ENCODE data around the gene SP110. TPM values are rescaled to one million over a fixed set of nuclear protein-coding genes. Genes with fewer than 3 reads are reported as not detected.
A peak's percentile ranks its signal among the peaks of the same experiment; 100 is the strongest.
"Not testable (repeated sequence)": the region's sequence is repeated elsewhere in the genome, so short reads cannot be mapped to it uniquely, and the experiment has no call there.

SP110 gene
- 100 to 1,000 TPM; 128 to 135 TPM for total RNA-seq

GRCh38 chr2:230219419-230220331 lies at the start of gene SP110:
Gene SP110 (minus strand): TSS chr2:230219984. CDS start chr2:230216927, 3,057 bp downstream.
- ATAC-seq: peak; percentile 93
- ChIA-PET CTCF (interaction anchor here (0.9 to 1.6 kb wide), 4 partner anchors 9 to 149 kb away, joined by 3 to 7 read pairs (median 4); partner anchors contain the start of gene SP140L), POLR2A (interaction anchor here (0.6 to 6.5 kb wide), 22 partner anchors 9 to 412 kb away, joined by 3 to 83 read pairs (median 5); partner anchors contain the start of genes SP100 and SP140L)
- peak within 1 kb of the TSS; percentile 99 for H3K4me3 Mint-ChIP-seq
- H3K27me3 Mint-ChIP-seq (ENCODE audit: low read depth): no peaks in the 10 kb centered on the region
- H3K36me3 Mint-ChIP-seq (ENCODE audit: low read depth): peaks cover 59% of the 10 kb centered on the region
- H3K4me1 Mint-ChIP-seq (ENCODE audit: low read depth): peaks cover 76% of the 10 kb centered on the region
- H3K9me3 Mint-ChIP-seq (ENCODE audit: insufficient read depth): no peaks in the 10 kb centered on the region
- peak; percentile 93 for DNase-seq
- H3K27ac Mint-ChIP-seq: peak within 1 kb of the TSS; percentile 96

- peaks cover 4% of the 10 kb centered on the region for H3K9me3 Mint-ChIP-seq (ENCODE audit: insufficient read depth)
- peak overlapping the region; percentile 9 for H3K27ac Mint-ChIP-seq
- peaks cover 39% of the 10 kb centered on the region for H3K4me1 Mint-ChIP-seq (ENCODE audit: low read depth)
- ChIA-PET CTCF (interaction anchor here (0.9 kb wide), 1 partner anchor 63 kb away, joined by 3 read pairs; no protein-coding TSS in a partner anchor), POLR2A (interaction anchor here (0.6 to 1.2 kb wide), 3 partner anchors 13 to 58 kb away, joined by 4 to 7 read pairs (median 5); partner anchors contain the start of gene SP140L)
- H3K4me3 Mint-ChIP-seq: no peak overlapping the region
- peaks cover 85% of the 10 kb centered on the region for H3K36me3 Mint-ChIP-seq (ENCODE audit: low read depth)
- H3K27me3 Mint-ChIP-seq (ENCODE audit: low read depth): no peaks in the 10 kb centered on the region
- DNase-seq (no peak), ATAC-seq (no peak)
Observed at GRCh38 chr2:230268606-230269243, 48.9 kb upstream of the SP110 start.

DNA sequence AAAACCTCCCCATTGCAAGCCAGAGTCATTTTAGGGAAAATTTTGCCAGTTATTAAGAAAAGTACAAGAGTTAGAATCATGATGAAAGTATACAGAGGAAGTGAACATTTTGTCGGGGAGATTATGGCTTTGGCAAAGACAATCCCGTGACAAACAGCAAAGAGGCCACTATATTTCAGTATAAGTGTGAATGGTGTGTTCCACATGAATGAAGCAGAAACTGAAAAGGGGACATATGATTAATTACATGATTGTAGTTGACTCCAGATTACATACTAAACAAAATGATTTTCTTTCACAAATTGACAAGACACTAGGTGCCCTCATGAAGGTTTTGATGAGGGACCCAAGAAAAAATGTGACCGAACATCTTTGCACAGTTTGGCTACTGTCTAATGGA lies 47.8 kb upstream of the SP110 start:
- DNase-seq (no peak), ATAC-seq (no peak)
- peaks cover 80% of the 10 kb centered on the region for H3K36me3 Mint-ChIP-seq (ENCODE audit: low read depth)
- ChIA-PET POLR2A (no interaction called here), CTCF (no interaction called here)
- peaks cover 50% of the 10 kb centered on the region for H3K4me1 Mint-ChIP-seq (ENCODE audit: low read depth)
- no peak overlapping the region for H3K4me3 Mint-ChIP-seq
- H3K9me3 Mint-ChIP-seq (ENCODE audit: insufficient read depth): peaks cover 4% of the 10 kb centered on the region
- no peak overlapping the region for H3K27ac Mint-ChIP-seq
- H3K27me3 Mint-ChIP-seq (ENCODE audit: low read depth): no peaks in the 10 kb centered on the region

DNA sequence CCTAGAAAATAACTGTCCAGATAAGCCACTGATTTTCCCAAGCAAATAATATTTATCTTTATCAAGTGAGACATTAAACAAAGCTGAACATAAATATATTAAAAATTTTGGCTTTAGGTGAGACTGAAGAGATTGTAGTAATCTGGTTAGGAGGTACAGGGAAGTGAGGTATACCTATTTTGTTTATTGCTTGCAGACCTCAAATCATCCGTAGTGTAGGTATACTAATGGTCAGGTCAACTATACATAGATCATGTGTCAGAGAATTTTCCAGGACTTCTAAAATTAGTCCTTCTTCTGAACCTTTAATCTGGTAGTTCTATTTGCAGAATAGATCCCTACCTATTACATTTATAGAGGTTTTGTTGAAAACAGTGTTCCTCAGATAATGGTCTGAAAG lies 47.3 kb upstream of the SP110 start:
- no peak overlapping the region for H3K4me3 Mint-ChIP-seq
- ChIA-PET CTCF (no interaction called here), POLR2A (interaction anchor here (0.5 kb wide), 1 partner anchor 1197 kb away, joined by 3 read pairs; no protein-coding TSS in a partner anchor)
- DNase-seq: no peak
- H3K4me1 Mint-ChIP-seq (ENCODE audit: low read depth): peaks cover 55% of the 10 kb centered on the region
- H3K27me3 Mint-ChIP-seq (ENCODE audit: low read depth): no peaks in the 10 kb centered on the region
- H3K27ac Mint-ChIP-seq: no peak overlapping the region
- peaks cover 4% of the 10 kb centered on the region for H3K9me3 Mint-ChIP-seq (ENCODE audit: insufficient read depth)
- peaks cover 79% of the 10 kb centered on the region for H3K36me3 Mint-ChIP-seq (ENCODE audit: low read depth)
- ATAC-seq: no peak

- Mint-ChIP-seq H3K4me3 (no peak overlapping the region), H3K9me3 (ENCODE audit: insufficient read depth) (peaks cover 4% of the 10 kb centered on the region), H3K27me3 (ENCODE audit: low read depth) (no peaks in the 10 kb centered on the region), H3K4me1 (ENCODE audit: low read depth) (peaks cover 60% of the 10 kb centered on the region), H3K36me3 (ENCODE audit: low read depth) (peaks cover 79% of the 10 kb centered on the region), H3K27ac (no peak overlapping the region)
- ATAC-seq: no peak
- CTCF ChIA-PET: no interaction called here
- POLR2A ChIA-PET: interaction anchor here (0.5 kb wide), 1 partner anchor 1197 kb away, joined by 3 read pairs; no protein-coding TSS in a partner anchor
- DNase-seq: no peak
Observed at GRCh38 chr2:230266638-230267037, 46.9 kb upstream of the SP110 start.

- H3K27ac Mint-ChIP-seq; H3K27me3 Mint-ChIP-seq (ENCODE audit: low read depth); ATAC-seq; POLR2A ChIA-PET; DNase-seq; H3K4me3 Mint-ChIP-seq; H3K9me3 Mint-ChIP-seq (ENCODE audit: insufficient read depth): not testable (repeated sequence)
- CTCF ChIA-PET: interaction anchor here (0.8 to 2.1 kb wide), 2 partner anchors 54 to 57 kb away, joined by 3 to 5 read pairs; no protein-coding TSS in a partner anchor
- Mint-ChIP-seq H3K36me3 (ENCODE audit: low read depth) (peaks cover 82% of the 10 kb centered on the region), H3K4me1 (ENCODE audit: low read depth) (peaks cover 76% of the 10 kb centered on the region)
Observed at GRCh38 chr2:230264945-230265344, 45.2 kb upstream of the SP110 start.

GRCh38 chr2:230262246-230262645 lies 42.5 kb upstream of the SP110 start:
- ChIA-PET POLR2A (interaction anchor here (0.6 to 2.7 kb wide), 5 partner anchors 8 to 313 kb away, joined by 3 to 13 read pairs (median 3); partner anchors contain the start of genes SP140 and SP140L), CTCF (interaction anchor here (1.6 kb wide), 1 partner anchor 56 kb away, joined by 5 read pairs; no protein-coding TSS in a partner anchor)
- Mint-ChIP-seq H3K36me3 (ENCODE audit: low read depth) (peaks cover 77% of the 10 kb centered on the region), H3K4me3 (peak overlapping the region; percentile 47), H3K27ac (peak overlapping the region; percentile 84), H3K9me3 (ENCODE audit: insufficient read depth) (peaks cover 7% of the 10 kb centered on the region), H3K4me1 (ENCODE audit: low read depth) (peaks cover 66% of the 10 kb centered on the region), H3K27me3 (ENCODE audit: low read depth) (no peaks in the 10 kb centered on the region)
- DNase-seq (no peak), ATAC-seq (peak; percentile 69)

DNA sequence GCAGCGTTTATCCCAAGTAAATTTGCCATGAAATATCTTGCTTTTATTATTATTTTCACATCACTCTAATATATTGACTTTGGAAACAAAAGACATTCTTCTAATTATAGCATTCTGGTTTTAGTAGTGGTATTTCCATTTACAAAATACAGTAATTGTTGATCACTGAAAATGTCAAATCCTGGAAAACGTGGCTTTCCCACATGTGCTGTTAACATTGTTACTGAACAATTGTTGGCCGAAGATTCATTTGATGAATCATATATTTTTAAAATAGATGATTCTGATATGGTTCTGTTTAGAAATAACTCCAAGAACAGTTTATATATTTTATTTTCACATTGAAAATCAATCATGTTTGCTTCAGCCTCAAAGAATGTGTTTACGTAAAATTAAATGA lies 38.7 kb upstream of the SP110 start:
- H3K27ac Mint-ChIP-seq: no peak overlapping the region
- H3K4me1 Mint-ChIP-seq (ENCODE audit: low read depth): peaks cover 54% of the 10 kb centered on the region
- H3K27me3 Mint-ChIP-seq (ENCODE audit: low read depth): no peaks in the 10 kb centered on the region
- peaks cover 7% of the 10 kb centered on the region for H3K9me3 Mint-ChIP-seq (ENCODE audit: insufficient read depth)
- ATAC-seq: no peak
- ChIA-PET POLR2A (interaction anchor here (0.6 kb wide), 1 partner anchor 63 kb away, joined by 3 read pairs; no protein-coding TSS in a partner anchor), CTCF (no interaction called here)
- no peak overlapping the region for H3K4me3 Mint-ChIP-seq
- peaks cover 53% of the 10 kb centered on the region for H3K36me3 Mint-ChIP-seq (ENCODE audit: low read depth)
- no peak for DNase-seq

- Mint-ChIP-seq H3K27ac (peak overlapping the region; percentile 44), H3K9me3 (ENCODE audit: insufficient read depth) (peaks cover 7% of the 10 kb centered on the region), H3K36me3 (ENCODE audit: low read depth) (peaks cover 43% of the 10 kb centered on the region), H3K27me3 (ENCODE audit: low read depth) (no peaks in the 10 kb centered on the region), H3K4me1 (ENCODE audit: low read depth) (peaks cover 38% of the 10 kb centered on the region), H3K4me3 (no peak overlapping the region)
- ChIA-PET POLR2A (interaction anchor here (1.1 kb wide), 1 partner anchor 62 kb away, joined by 4 read pairs; no protein-coding TSS in a partner anchor), CTCF (no interaction called here)
- peak; percentile 37 for ATAC-seq
- DNase-seq: no peak
Observed at GRCh38 chr2:230256733-230257332, 37.0 kb upstream of the SP110 start.

GRCh38 chr2:230254152-230254881 lies 34.5 kb upstream of the SP110 start:
- Mint-ChIP-seq H3K4me1 (ENCODE audit: low read depth) (peaks cover 19% of the 10 kb centered on the region), H3K9me3 (ENCODE audit: insufficient read depth) (no peaks in the 10 kb centered on the region), H3K27me3 (ENCODE audit: low read depth) (no peaks in the 10 kb centered on the region), H3K27ac (no peak overlapping the region), H3K4me3 (no peak overlapping the region), H3K36me3 (ENCODE audit: low read depth) (peaks cover 27% of the 10 kb centered on the region)
- POLR2A ChIA-PET: interaction anchor here (0.6 to 1.9 kb wide), 10 partner anchors 8 to 164 kb away, joined by 3 to 15 read pairs (median 3); partner anchors contain the start of genes SP100, SP110 and SP140
- ATAC-seq (peak; percentile 77), DNase-seq (peak; percentile 48)
- CTCF ChIA-PET: interaction anchor here (0.7 to 1.4 kb wide), 3 partner anchors 22 to 73 kb away, joined by 3 to 4 read pairs (median 3); partner anchors contain the start of genes SP140 and SP140L

Measured in activated CD8-positive, alpha-beta T cell treated with anti-CD3 and anti-CD28 coated beads, Interleukin-2, amount 10 ng/mL, durations not matched to agents 7 days and 5 days (primary cell).